Measurements from ENCODE around the gene NADK2.

DNA sequence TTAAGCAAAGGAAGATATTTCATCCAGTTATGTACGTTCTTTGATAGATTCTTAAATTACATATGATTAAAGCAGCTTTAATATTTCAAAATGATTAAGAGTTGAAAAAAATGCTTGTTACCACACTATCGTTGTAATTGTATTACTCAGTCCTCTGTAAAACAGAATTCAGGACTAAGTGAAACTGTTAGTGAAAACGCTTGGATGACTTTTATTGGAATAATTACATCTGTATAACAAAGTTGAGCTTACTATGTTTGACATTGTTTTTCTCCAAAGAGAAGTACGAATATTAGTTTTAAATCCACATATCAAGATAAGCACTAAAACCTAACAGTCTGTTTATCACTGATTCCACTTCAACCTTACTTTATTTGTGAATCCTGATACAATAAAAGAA lies 8.7 kb upstream of the NADK2 start:
- TF ChIP-seq, protein P1, sequence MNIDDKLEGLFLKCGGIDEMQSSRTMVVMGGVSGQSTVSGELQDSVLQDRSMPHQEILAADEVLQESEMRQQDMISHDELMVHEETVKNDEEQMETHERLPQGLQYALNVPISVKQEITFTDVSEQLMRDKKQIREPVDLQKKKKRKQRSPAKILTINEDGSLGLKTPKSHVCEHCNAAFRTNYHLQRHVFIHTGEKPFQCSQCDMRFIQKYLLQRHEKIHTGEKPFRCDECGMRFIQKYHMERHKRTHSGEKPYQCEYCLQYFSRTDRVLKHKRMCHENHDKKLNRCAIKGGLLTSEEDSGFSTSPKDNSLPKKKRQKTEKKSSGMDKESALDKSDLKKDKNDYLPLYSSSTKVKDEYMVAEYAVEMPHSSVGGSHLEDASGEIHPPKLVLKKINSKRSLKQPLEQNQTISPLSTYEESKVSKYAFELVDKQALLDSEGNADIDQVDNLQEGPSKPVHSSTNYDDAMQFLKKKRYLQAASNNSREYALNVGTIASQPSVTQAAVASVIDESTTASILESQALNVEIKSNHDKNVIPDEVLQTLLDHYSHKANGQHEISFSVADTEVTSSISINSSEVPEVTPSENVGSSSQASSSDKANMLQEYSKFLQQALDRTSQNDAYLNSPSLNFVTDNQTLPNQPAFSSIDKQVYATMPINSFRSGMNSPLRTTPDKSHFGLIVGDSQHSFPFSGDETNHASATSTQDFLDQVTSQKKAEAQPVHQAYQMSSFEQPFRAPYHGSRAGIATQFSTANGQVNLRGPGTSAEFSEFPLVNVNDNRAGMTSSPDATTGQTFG (tag by site-specific recombination; IDR thresholded peaks at IDR 0.05; ENCODE audit: borderline replicate concordance) = no peak
- TF ChIP-seq KLF16 (tag by site-specific recombination; IDR thresholded peaks at IDR 0.05) = no peak
- no peak for TF ChIP-seq ZFP3 (tag by site-specific recombination; IDR thresholded peaks at IDR 0.05; ENCODE audit: low read depth)
- TF ChIP-seq, protein P2, sequence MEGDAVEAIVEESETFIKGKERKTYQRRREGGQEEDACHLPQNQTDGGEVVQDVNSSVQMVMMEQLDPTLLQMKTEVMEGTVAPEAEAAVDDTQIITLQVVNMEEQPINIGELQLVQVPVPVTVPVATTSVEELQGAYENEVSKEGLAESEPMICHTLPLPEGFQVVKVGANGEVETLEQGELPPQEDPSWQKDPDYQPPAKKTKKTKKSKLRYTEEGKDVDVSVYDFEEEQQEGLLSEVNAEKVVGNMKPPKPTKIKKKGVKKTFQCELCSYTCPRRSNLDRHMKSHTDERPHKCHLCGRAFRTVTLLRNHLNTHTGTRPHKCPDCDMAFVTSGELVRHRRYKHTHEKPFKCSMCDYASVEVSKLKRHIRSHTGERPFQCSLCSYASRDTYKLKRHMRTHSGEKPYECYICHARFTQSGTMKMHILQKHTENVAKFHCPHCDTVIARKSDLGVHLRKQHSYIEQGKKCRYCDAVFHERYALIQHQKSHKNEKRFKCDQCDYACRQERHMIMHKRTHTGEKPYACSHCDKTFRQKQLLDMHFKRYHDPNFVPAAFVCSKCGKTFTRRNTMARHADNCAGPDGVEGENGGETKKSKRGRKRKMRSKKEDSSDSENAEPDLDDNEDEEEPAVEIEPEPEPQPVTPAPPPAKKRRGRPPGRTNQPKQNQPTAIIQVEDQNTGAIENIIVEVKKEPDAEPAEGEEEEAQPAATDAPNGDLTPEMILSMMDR (tag by site-specific recombination; IDR thresholded peaks at IDR 0.05) = no peak
- no peak for TF ChIP-seq ZNF544 (tag by site-specific recombination; IDR thresholded peaks at IDR 0.05)
- no peak for TF ChIP-seq SP7 (tag by site-specific recombination; IDR thresholded peaks at IDR 0.05)
- no peak for TF ChIP-seq ZNF155 (tag by site-specific recombination; IDR thresholded peaks at IDR 0.05)
- TF ChIP-seq ZNF10 (tag by site-specific recombination; IDR thresholded peaks at IDR 0.05) = no peak
- TF ChIP-seq ZNF747 (tag by site-specific recombination; IDR thresholded peaks at IDR 0.05) = no peak
- no peak for TF ChIP-seq ZBTB1 (tag by site-specific recombination; IDR thresholded peaks at IDR 0.05)
- no peak for TF ChIP-seq KLF1 (tag by site-specific recombination; IDR thresholded peaks at IDR 0.05)
- TF ChIP-seq, protein P3, sequence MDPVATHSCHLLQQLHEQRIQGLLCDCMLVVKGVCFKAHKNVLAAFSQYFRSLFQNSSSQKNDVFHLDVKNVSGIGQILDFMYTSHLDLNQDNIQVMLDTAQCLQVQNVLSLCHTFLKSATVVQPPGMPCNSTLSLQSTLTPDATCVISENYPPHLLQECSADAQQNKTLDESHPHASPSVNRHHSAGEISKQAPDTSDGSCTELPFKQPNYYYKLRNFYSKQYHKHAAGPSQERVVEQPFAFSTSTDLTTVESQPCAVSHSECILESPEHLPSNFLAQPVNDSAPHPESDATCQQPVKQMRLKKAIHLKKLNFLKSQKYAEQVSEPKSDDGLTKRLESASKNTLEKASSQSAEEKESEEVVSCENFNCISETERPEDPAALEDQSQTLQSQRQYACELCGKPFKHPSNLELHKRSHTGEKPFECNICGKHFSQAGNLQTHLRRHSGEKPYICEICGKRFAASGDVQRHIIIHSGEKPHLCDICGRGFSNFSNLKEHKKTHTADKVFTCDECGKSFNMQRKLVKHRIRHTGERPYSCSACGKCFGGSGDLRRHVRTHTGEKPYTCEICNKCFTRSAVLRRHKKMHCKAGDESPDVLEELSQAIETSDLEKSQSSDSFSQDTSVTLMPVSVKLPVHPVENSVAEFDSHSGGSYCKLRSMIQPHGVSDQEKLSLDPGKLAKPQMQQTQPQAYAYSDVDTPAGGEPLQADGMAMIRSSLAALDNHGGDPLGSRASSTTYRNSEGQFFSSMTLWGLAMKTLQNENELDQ (tag by site-specific recombination; IDR thresholded peaks at IDR 0.05; ENCODE audit: low read depth) = no peak
- no peak for TF ChIP-seq SCRT1 (tag by site-specific recombination; IDR thresholded peaks at IDR 0.05; ENCODE audit: borderline replicate concordance)
